G401 (cell line): ENCODE data around the gene NT5E. TPM values are rescaled to one million over a fixed set of nuclear protein-coding genes. Genes with fewer than 3 reads are reported as not detected.
"Not testable (repeated sequence)": the region's sequence is repeated elsewhere in the genome, so short reads cannot be mapped to it uniquely, and the experiment has no call there.

ENCODE experiments used
- DNase-seq: peaks from one replicate; pipeline ENCODE4 v3.0.0-alpha.2; 2015; ENCODE audit warnings: low spot score
- in situ Hi-C: cut with HindIII; loops from 2 replicates; pipeline ENCODE4 v1.10.0; 2016; ENCODE audit warnings: low sequenced_read_pairs, mixed read lengths
- total RNA-seq: library from RNA; depleted of rRNA; stranded (reverse); fragments of >200 nt; shearing (Covaris generic); gene quantifications from 2 replicates; pipeline ENCODE4 v1.2.3, GENCODE V29; 2014

Gene NT5E
- total RNA-seq, 1 experiment from 2014 or later = 11.0 TPM

DNA sequence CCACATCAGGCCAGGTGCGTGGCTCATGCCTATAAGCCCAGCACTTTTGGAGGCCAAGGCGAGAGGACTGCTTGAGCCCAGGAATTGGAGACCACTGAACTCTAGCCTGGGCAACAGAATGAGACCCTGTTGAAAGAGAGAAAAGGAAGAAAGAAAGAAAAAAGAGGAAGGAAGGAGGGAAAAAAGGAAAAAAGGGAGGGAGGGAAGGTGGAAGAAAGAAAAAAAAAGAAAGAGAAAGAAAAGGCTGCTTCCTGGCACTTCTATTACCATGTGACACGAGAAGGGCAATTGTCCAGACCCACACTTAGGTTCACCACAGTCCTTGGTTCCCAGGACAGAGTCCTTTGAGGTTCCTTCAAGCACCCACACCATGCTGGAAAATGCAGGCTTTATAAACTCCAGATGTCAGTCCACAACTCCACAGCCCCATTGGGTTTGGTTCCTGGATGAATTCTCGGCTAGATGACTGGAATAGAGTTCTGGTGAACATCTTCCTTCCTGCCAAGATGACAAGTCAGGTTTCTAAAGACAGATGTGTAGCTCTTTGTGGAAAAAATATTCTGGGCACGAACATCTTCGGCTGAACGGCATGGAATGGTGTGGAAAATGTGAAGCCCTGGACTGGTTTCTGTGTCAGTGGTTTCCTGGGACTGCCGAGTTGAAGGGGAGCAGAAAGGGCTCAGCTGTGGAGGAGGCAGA lies 32.5 kb downstream of the NT5E start:
- DNase-seq = no peak
- in situ Hi-C loops = no loop called here

DNA sequence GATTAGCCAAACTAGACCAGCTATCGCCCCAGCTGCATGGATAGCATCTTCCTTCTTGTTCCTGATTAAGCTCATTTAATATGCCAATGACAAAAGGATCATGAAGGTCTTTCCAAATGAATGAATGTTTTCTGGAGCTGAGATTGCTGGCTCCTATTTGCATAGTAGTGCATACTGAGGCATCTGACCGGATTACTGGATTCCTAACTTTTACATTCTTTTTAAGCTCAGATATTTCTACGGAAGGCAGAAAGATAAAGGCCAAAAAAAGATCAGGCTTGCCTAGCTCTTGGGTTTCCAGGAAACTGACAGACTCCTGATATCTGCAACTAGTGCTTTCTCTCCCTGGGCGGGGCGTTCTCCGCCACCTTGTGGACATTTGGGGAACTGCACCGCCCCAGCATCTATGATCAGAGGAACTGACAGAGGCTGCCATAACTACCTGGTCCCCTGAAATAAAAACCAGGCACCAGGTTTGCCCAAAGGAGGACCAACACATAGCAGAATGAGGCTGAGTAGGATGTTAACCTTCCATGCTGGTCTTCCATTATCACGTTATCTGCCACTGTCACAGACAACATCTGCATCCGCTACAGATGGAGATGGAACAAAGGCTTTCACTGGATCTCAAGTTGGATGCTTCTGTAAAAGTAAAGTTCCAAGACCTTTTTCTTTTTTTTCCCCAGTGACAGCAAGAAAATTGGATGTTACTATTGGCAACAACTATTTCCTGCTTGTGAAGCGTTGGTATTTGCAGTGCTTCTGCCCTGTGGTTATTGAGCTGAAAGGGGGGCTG lies 33.2 kb downstream of the NT5E start:
- in situ Hi-C loops = no loop called here
- peak; percentile 35 for DNase-seq

DNA sequence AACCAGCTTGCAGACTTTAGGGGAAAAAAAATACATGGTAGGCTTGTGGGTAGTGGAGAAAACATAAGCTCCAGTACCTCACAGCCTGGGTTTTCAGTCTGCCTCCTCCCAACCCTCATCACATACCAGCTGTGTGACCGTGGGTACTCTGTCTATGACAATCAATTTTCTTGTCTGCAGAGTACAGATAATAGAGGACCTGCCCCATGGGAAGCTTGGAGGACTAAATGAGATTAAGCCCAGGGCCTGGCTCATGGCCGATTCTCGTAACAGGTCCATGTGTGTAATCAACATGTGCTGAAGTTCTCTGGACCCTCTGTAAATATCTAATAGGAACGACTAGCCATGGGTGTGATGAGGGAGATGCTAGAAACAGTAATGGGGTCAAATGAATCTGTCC lies 34.0 kb downstream of the NT5E start:
- DNase-seq = no peak
- in situ Hi-C loops = no loop called here

DNA sequence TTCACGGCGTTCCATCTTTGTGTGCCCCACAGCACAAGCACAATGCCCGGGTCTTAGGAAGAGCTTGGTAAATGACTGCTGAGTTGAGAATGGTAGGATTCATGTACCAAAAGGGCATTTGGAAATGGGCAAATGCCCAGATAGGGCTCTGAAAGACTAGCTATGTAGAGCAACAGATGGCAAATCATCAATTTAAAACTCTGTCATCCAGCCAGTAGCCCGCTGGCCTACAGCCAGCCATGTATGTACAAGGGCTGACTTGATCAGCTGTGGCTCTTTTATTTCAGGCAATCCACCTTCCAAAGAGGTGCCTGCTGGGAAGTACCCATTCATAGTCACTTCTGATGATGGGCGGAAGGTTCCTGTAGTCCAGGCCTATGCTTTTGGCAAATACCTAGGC lies 35.1 kb downstream of the NT5E start:
- peak; percentile 44 for DNase-seq
- in situ Hi-C loops = no loop called here

DNA sequence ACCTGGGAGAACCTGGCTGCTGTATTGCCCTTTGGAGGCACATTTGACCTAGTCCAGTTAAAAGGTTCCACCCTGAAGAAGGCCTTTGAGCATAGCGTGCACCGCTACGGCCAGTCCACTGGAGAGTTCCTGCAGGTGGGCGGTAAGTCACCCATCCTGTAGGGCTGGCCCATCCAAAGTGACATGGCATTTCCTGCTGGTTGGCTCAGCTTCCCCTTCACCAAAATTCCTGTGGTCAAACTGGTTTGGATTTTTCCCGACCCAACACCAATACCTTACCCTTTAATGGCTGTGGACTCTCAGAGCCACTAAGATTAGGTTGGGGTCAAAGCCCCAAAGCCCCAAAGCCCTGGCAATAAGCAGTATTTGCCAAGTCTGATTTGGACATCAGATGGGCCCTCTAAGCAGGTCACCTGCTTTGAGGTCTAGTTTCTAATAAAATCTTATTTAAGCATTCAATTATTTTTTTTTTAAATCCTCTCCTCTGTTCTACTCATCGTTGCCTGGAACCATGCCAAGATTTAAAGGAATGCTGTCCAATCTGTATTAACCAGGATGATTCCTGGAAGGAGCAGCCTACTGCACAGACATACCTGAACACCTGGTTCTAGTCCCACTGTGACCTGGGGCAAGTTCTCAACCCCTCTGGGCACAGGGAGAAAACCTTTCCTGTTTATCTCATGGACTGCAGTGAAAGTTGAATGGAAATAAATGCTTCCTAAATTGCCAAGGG lies 40.8 kb downstream of the NT5E start:
- in situ Hi-C loops = no loop called here
- DNase-seq = no peak

DNA sequence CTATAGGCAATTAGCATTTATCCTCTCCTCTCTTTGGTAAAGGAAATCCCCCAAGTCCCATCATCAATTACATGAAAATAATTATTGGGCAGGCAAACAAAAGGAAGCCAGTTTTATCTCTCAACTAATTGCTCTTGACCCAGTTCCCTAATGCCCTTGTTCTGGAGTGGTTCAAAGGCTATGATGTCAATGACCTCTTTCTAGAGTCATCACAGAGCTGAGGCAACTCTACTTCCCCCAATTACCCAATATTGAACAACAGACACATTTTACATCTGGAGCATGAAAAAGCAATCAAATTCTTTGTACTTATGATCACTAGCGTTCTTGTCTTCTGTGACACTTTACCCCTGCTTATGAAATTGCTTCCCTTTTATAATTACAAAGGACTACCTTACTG lies 43.5 kb downstream of the NT5E start:
- DNase-seq = no peak
- in situ Hi-C loops = no loop called here

DNA sequence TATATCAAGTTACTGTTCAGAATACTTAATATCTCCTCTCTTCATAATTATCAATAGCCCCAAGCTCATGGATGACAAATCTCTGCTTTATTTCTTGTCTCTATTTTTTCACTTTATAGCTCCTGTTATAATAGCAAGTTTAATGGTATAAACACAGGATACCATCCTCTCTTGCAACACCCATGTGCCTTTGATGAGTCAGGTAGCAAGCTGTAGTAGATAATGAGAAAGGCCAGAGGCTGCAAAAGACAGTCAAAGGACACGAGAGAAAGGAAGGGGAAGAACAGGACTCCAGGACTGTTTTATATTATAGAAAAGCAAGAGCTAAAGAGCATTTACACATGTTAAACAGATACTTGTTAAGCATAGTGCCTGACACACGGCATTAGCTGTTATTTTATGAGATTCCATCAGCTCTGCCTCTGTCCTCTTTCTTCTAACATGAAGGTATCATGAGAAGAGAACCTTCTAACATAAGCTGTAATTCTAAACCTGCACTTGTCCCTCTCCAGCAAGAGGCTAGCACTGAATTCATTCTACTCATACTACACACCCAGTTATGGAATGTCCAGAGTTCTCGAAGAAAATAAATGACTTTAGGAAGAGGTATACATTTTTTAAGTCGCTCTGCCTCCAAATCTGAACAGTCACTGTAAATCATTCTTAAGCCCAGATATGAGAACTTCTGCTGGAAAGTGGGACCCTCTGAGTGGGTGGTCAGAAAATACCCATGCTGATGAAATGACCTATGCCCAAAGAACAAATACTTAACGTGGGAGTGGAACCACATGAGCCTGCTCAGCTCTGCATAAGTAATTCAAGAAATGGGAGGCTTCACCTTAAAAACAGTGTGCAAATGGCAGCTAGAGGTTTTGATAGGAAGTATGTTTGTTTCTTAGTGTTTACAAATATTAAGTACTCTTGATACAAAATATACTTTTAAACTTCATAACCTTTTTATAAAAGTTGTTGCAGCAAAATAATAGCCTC lies 45.0 kb downstream of the NT5E start:
- in situ Hi-C loops = no loop called here
- DNase-seq = no peak

DNA sequence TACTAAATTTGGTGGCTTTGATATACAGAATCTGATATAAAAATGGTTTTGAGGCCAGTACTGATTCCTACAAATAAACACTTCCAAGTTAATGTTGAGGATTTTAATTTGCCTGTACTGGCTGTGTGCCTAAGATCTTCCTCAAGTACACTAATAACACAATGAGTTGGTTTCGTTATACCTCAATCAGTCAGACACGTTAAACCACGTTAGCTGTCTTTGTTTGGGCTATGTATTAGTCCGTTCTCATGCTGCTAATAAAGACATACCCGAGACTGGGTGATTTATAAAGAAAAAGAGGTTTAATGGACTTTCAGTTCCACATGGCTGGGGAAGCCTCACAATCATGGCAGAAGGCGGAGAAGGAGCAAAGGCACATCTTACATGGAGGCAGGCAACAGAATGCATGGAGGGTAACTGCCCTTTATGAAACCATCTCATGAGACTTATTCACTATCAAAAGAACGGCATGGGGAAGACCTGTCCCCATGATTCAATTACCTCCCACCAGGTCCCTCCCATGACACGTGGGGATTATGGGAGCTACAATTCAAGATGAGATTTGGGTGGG lies 46.2 kb downstream of the NT5E start:
- in situ Hi-C loops = no loop called here
- no peak for DNase-seq

DNA sequence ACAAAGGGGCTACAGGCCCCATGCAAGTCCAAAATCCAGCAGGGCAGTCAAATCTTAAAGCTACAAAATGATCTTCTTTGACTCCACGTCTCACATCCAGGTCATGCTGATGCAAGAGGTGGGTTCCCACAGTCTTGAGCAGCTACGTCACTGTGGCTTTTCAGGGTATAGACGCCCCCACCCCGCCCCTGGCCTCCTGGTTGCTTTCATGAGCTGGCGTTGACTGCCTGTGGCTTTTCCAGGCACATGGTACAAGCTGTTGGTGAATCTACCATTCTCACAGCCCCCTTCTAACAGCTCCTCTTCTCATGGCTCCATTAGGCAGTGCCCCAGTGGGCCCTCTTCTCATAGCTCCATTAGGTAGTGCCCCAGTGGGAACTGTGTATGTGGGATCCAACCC lies 47.0 kb downstream of the NT5E start:
- no peak for DNase-seq
- in situ Hi-C loops = no loop called here

DNA sequence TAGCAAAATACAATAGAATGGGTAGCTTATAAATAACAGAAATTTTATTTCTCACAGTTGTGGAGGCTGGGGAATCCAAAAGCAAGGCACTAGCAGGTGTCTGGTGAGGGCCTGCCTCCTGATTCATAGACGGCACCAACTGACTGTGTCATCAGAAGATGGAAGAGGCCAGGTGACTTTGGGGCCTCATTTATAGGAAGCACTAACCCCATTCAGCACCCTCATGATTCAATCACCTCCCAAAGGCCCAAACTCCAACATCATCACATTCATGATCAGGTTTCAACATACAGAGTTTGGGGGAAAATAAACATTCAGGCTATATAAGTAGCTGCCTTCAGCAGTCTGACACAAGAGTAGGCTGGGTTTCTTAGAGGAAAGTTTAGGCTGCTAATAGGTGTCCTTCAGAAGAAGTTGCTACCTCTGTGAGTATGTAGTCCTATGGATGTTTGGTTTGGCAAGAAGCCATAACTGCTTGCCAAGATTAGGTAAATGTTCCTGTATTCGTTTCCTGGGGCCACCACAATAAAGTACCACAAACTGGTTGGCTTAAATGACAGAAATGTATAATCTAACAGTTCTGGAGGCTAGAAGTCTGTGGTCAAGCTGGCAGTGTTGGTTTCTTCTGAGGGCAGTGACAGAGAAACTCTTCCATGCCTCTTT lies 48.8 kb downstream of the NT5E start:
- peak; percentile 13 for DNase-seq
- in situ Hi-C loops = no loop called here

DNA sequence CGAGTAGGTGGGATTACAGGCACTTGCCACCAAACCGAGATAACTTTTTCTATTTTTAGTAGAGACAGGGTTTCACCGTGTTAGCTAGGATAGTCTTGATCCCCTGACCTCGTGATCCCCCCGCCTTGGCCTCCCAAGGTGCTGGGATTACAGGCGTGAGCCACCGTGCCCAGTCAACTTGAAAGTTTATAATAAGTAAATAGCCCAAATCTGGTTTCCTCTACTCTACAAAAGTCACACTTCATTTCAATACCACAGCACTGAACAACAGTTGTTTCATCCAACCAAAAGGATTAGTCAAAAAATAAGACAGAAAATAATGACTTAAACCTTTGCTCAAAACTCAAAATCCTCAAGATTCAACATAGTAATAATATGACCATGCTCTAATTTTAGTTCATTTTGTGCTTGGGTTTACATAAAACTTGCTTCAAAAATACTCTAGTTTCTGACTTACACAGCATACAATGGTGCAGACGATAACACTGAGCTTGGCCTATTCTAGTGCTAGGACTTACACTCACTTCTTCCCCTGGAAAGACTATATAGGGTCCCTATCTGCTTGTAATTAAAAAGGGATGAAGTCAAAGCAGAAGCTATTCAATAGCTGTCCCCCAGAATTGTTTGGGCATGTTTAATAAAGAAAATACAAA lies 56.7 kb downstream of the NT5E start:
- in situ Hi-C loops = no loop called here

DNA sequence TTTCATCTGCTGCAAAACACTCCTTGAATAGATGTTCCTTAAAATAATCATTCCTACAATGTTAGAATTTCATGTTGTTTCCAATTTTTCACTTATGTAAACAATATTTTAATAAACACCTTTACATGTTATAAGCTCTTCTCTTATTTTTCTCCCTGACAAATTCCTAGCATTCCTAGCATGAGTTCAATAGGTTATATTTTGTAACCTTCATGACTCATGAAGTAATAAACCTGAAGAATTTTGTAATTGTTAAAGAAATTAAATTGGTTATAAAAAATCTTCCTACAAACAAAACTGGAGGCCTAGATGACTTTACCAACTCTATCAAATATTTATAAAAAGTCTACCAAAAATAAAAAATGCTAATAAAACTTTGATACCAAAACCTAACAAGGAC lies 66.3 kb downstream of the NT5E start:
- in situ Hi-C loops = no loop called here
- DNase-seq = no peak

More for the DNA sequence above, 56.7 kb downstream of the NT5E start:
- DNase-seq = no peak

DNA sequence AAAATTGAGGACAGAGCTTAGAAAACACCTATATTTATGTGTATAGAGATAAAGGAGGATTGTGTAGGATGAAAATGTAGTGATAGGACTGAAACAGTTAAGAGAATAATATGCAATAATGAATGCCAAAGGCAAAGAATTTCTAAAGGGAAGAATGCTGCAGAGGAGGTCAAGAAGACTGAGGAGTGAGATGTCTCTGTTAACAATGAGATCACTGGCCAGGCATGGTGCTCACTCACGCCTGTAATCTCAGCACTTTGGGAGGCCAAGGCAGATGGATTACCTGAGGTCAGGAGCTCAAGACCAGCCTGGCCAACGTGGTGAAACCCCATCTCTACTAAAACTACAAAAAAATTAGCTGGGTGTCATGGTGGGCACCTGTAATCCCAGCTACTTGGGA lies 74.4 kb downstream of the NT5E start:
- DNase-seq, in situ Hi-C loops: not testable (repeated sequence)

DNA sequence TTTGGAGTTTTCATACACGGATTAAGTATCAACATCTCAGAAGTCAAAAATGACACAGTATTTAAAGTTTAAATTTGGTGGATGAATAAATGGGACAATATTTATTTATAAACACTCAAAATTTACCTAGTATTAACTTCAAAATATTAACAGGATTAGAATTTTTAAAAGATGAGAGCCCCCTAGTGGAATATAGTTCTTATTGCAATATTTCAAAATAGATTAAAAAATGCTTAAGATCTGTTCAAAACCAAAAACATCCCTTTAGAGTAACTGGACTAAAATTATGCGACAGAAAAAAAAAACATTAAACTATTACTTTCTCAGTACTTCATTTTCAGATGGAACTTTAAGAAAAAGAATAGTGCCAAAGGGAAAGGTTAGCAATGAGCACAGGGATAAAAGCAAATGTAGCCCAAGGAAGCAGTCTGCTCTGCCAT lies 87.2 kb downstream of the NT5E start:
- DNase-seq = peak; percentile 16
- in situ Hi-C loops = no loop called here

DNA sequence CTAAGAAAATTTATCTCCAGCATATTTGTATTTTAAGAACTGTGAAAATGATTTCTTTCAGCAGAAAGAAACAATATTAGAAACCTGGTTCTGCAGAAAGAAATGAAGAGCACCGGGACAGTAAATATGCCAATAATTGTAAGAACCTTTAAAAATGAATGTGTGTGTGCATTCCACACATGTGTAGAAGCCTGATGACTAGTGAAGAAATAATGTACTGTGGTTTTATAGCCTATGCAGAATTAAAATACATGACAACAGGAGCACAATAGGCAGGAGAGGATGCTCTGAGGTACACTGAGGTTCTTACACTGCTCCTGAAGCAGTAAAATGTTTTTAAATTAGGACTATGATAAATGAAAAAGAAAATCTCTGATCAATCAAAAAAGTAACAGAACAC lies 94.9 kb downstream of the NT5E start:
- no peak for DNase-seq
- in situ Hi-C loops = no loop called here
